HG03108 (cell line): ENCODE measurements around the gene DSCAML1.

ENCODE experiments used
- ATAC-seq: cut with Tn5 transposase; IDR thresholded peaks from one replicate; pipeline ENCODE4 v1.9.1; 2021; ENCODE audit warnings: moderate library complexity; ENCODE audit not compliant: unreplicated experiment

DSCAML1 gene

DNA sequence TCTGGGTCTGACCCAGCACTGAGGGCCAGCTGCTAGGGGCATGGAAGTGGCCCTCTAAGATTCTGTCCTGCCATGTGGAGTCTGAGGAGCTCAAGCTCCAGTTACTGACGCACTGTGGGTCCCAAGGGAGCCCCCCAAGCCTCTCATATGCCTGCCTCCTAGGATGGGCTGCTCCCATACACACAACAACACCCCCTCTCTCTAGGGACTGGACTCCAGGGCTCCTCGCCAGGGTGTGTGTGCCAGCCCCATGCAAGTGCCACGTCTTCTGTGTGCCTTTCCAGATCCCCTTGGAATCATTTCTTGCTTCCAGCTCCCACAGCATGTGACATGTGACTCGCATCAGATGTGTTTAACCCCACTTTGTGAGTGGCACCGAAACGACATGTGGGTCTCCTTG is 234.9 kb downstream of the DSCAML1 start:
- no peak for ATAC-seq

DNA sequence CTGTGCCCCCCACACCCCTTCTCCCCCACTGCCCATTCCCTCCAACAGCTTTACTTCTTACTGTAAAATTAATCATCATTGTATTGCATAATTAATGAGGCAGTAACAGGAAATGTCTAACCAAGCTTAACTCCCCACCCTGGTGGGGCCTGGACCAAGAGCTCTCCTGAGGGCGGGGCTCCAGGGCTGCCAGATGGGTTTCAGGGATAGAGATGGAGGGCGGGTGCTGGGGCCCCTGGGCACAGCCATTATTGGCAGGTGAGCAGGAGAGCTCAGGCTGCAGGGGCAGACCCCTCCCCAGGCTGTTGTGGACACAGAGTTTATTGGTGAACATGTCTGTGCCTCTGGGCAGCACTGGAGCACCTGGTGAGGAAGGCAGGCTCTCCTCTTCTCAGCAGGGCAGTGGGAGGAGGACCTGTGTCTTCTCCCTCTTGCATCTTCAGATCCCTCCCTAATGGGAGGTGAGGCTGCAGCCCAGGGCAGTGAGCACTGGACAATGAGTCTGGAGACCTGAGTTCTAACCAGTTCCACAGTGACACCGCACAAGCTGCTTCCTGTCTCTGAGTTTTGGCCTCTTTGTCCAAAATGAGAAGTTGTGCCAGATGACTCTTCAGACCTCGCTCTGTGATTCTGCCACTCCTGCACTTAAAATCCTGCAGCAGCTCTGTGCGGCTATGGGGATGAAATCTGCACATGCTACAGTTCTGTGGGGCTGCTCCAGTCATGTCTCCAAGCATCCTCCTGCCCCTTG is 236.1 kb downstream of the DSCAML1 start:
- no peak for ATAC-seq

DNA sequence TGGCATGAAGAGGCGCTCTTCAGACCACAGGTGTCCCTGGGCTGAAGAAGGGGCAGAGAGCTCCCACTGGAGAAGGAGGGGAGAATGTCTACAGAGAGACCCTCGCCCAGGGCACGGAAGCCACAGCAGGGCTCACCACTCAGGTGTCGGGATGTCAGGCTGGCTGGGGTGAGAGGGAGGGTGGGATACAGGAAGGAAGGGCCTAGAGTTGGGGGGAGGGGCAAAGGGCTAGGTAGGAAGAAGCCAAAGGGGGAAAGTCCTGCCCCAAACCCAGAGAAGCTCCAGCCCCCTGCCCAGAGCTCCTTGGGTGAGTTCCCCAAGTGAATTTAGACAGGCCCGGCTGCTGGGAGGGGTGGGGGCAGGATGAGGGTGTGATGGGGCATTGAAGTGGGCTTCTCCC is 237.3 kb downstream of the DSCAML1 start:
- ATAC-seq: no peak

DNA sequence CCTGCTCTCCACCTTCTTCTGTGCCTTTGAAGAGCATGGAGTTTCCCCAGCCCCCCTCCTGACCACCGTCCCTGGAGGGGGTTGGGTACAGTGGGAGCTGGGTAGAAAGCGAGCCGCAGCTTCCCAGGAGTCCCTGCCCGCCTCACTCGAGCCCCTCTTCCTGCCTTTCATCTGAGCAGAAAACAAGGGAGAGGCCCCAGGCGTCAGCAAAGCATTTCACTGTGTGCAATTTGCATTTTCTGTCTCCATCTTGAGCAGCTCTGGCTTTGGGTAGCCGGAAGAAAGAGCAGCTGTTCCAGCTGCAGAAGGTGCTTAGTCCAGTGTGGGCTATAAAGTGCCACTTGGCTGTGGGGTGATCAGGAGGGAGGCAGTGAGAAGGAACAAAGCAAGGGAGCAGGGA is 239.7 kb downstream of the DSCAML1 start:
- ATAC-seq: no peak

DNA sequence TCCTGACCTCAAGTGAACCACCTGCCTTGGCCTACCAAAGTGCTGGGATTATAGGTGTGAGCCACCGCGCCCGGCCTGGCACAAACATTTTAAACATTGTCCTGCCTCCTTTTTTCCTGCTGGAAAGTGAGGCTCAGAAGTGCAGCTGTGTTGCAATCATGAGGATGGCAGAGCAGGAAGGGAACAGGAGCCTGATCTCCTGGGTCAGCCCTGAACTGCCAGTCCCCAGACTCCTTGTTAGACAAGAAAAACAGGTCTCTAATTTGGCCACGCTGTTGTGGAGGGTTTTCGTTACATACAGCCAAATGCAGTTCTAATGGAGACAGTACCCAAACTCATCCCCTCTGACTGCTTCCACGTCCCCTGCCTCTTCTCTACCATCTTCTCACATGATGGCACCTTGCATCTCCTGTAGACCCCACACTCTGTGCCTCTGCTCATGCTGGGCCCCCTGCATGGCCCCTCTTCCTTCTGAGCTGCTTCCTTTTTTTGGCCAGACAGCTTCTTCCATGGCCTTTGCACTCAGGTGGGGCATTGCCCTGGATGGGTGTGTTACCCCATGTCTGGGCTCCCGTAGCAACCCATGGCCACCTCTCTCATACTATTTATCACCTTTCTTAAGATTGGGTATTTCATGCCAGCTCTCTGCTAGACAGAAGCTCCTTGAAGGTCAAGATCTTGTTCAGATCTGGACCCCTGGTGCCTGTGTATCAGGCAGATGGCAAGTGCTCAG is 242.2 kb downstream of the DSCAML1 start:
- no peak for ATAC-seq

DNA sequence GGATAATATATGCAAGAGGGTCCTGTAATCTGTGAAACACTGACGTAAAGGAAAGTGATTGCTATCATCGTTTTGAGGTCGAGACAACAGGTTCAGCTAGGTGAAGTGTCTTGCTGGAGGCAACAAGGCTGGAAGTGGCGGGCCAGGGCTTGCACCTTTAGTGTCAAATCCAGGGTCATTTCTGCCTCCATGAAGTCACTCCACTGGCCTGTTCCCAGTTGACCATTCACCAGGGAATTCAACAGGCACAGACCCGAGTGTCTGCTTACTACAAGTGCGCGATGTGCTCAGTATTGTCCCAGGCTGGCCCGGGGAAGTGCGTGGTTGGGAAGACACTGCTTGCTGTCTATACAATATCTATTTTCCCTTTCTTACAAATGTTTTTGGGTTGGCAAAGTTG is 244.4 kb downstream of the DSCAML1 start:
- ATAC-seq: no peak

DNA sequence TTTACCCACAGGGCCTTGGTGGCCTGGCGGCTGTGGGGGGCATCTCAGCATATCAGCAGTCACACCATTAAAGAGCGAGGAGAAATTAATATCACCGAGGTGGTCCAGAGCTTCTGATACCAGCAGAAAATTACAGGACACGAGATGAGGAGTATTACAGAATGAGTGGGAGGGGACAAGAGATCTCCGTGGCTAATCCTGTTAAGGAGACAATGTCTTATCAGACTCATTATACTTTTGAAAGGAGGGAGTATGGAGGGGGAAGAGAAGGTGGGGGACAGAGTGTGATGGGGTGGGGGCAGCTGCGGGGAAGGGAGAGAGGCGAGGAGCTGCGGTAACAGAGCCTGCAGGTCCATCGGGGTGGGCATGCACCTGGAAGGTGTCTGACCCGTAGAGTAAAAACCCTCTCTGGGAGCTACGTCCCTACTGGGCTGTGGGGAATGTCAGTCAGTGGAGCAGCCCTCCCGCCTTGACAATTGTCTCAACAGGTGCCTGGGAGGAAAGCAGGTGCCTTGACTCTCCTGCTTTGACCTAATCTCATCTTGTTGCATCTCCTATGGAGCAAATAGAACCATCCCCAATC is 245.2 kb downstream of the DSCAML1 start:
- ATAC-seq: no peak

DNA sequence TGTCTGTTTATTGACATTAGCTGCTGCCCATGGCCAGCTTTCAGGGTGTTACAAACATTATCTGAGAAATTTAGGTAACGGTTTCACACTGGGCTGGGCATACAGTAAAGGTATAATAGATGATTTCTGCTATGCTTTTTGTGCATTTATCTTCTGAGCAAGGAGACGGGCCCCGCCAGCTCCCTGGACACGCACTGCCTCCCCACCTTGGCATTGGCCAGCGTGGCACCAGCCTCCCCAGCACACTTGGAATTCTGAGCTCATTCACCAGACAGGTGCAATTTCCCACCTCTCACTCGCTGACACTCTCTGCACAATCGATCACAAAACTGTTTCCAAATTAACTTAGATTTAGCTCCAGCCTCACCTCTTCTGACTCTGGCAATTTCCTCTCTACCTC is 246.6 kb downstream of the DSCAML1 start:
- no peak for ATAC-seq

DNA sequence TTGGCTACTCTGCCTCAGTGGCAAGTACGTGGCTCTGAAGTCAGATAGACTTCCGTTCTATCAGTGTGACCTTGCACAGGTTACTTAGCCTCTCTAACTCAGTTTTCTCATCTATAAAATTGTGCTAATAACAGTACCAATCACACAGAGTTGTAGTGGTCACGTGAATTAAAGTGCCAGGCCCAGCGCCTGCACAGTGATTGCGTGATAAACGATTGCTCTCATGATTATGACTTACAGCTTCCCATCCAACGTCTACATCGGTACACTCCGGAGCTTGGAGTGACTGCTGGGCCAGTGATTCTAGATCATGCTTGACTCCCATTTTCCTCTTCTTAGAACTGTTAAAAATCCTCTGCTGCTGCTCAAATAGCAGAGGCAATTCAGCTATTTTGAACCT is 247.6 kb downstream of the DSCAML1 start:
- ATAC-seq: no peak

DNA sequence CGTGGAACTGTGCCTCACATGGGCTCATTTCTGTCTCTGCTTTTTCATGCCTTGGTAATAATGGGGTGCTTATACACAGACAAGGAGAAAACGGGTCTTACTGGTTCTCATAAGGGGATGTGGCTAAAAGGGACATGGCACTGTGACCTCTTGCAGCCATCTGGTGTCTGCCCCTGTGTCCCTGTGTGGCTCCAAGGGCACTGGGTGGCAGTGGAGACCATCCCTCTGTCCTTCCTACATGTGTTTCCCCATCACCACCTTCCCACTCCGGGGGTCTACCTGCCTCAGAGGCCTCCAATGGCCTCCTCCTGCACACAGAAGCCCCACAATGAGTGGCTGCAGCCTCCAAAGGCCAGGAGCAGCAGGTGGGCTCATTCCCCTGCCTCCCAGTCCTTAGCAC is 248.1 kb downstream of the DSCAML1 start:
- ATAC-seq: no peak

DNA sequence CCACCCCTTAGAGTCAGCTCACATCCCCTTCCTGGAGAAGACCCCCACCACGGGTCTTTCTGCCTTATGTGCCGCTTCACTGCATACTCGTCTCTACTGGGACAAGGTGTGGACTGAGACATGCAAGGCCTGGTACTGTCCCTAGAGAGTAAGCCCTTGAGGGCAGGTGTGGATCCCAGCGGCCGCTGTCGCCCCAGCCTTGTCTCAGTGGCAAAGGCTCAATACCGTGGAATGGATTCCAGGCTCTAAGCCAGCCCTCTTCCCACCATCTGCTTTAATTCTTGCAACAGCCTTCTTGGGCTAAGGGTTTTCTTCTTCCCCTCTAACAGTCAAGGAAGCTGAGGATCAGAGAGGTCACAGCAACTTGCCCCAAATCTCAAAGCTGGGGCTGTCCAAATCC is 249.1 kb downstream of the DSCAML1 start:
- no peak for ATAC-seq

DNA sequence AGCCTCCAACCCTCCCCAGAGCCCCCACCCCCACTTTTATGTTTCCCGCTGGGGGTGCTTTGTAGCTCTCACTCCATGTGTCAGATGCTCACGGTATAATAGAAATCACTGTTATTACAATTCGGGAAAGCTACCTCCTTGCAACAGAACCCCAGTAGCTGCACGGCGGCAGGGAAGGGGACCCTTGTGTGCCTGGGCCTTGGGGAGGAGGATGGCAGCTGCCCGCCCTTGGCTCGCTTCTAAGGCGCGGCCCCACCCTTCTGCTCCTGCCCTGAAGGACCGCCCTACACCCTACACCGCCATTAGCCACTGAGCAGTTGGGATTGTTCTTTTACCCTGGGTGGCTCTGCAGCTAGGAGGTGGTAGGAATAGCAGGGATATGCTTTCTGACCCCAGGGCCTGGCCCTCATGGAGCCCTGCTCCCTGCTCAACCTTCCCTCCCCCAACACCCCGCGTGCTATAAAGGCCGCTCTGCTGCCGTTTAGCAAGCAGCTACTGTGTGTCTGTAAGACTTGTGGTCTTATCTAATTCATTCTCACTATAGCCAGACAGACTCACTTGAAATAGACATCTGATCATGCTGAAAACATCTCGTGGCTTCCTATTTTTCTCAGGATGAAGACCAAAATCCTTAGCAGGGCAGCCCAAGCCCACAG is 249.7 kb downstream of the DSCAML1 start:
- ATAC-seq: no peak

DNA sequence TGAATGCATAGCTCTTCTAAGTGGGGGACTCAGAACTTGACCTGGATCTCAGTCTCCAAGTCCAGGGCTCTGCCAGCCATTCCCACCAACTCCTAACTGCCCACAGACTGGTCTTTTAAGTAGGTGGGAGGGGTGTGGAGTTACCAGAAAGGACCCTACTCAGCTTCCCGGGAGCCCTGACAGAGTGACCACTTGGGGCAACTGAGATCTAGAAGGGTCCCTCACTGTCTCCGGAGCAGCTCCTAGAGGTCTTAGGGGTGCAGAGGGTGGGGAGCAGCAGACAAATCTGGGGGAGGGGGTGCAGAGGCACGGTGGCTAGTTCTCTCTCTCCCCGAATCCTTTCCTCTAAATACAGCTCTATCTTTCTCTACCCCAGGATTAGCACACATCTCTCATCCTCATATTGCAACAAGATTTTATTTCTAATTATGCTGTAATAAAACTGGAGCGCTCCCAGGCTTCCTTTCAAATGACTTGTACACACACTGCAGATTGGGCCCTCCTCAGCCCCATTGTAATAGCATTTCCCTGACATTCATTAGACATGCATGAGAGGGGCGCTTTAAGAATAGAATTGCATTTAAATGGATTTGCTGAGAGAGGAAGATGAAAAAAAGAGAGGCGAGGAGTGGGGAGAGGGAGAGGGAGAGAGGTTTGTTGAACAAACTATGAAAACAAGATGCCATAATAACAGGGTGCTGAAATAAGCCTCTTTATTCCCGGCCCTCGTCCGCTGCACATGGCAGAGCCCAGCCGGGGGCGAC is 250.4 kb downstream of the DSCAML1 start:
- ATAC-seq: no peak

DNA sequence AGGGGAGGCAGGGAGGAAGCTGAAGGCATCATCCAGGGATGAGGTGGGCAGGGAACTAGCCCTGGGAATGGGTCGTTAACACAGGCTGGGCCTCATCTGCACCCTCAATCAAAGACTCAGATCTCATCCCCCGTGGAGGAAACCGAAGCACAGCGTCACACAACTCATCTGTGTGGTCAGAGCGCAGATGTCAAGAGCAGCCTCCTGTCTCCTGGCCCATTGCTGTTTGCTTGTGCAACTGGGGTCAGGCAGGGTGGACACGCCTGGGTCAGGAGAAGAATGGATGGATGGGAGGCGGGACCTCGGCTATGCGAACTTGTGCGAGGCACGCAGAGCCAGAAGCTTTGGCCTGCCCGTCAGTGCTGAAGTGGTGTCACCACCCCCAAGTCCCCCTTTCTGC is 251.3 kb downstream of the DSCAML1 start:
- ATAC-seq: no peak

DNA sequence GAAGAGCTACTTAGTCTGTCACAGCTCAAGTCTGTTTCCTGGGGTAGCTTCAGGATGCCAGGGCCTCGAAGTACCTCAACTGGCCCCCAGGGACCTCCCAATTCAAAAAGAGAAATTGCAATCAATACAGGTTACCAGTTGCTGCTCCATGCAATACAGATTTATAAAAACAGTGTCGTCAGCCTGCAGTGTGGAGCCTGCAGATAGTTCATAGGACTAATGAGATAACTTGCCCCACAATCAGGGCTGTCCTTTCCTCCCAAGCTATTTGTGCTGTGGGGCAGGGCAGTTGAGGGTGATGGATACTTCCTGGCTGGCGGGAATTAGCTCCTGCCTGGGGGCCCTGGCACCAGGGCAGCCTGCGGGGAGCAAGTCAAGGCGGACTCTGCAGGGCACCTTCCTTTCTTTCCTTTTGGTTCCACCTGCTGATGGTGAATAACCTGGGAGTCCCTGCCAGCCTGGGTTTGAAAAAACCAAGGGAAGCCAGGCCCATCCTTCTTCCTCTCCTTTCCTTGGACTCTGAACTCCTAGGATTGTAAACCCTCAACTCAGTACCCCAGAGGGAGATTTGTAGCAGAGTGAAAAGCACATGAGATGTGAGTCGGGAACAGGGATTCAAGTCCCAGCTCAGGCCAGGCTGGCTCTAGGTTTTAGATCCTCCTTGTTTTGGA is 252.8 kb downstream of the DSCAML1 start:
- no peak for ATAC-seq

DNA sequence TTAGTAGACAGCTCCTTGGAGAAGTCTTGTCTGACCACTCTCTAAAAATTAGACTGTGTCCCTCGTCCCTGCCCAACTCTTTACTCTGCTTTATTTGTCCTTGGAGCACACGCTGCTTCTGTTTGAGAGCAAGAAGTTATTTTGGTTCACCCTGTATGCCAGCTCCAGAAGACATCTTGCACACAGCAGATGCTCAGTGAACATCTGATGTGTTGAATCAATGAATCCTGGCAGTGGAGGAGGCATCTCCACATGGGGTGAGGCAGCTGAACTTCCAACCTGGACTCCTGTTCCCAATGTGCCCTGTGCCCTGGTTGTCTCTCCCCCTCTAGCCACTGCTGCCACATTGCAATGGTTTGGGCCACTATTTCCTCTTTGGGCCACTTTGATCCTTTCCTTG is 255.8 kb downstream of the DSCAML1 start:
- no peak for ATAC-seq

DNA sequence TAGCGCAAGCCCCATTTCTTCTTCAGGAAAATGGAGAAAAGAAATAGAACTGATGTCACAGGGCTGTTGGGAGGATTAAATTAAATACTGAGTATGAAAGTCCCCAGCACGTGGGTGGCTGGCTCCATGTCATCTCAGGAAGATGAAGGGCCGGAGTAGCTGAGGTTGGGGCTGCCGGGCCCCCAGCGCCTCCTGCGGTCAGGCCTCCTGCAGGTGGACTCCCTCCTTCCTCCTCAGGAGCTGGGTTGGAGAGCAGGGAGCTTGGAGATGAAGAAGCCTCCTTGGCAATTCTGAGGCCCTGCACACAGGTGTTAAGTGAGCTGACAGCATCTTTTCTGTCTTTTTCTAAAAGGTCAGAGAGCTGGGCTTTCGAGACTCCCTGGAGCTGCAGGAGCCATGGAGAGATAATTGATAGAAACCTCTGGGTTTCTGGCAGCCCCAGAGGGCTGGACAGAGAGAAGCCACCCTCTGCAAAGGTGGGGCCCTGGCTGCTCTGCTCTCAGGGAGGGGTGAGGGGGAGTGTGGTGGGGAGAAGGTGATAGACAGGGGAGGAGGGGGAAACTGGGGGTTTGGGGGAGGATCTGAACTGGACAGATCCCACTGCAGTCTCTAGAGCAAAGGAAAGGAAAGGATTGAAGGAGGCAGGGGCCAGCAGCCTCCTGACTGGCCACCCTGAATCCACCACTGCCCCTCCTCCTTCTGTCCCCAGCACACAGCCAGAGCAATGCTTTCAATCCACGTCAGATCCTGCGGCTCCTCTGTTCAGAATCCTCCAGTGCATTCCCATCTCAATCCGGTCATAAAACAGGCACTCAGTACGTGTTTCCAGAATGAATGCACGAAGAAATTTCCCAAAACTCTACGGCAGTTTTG is 258.5 kb downstream of the DSCAML1 start:
- no peak for ATAC-seq

DNA sequence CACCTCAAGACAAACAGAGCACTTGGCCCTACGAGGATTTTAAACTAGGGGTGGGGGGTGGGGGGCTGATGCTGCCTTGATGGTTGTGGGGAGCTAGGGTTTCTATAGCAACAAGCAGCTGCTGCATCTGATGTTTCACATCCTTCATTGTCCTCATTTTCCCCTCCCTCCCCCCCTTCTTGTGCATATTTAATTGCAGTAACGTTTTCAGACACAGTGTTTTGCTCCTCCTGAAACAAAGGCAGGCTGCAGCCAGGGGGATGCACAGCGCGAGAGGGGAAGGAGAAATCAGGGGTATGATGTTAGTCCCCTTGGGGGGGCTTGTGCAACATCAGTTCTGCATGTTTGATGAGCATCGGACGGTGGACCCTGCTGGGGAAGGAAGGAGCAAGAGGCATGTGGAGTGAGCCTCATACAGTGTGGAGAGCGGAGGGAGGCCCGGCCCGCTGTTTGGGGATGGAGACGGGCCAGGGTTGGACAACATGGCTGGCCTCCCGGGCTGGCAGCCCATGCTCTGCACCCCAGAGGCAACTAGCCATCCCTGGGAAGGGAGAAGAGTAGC is 261.1 kb downstream of the DSCAML1 start:
- ATAC-seq: no peak

DNA sequence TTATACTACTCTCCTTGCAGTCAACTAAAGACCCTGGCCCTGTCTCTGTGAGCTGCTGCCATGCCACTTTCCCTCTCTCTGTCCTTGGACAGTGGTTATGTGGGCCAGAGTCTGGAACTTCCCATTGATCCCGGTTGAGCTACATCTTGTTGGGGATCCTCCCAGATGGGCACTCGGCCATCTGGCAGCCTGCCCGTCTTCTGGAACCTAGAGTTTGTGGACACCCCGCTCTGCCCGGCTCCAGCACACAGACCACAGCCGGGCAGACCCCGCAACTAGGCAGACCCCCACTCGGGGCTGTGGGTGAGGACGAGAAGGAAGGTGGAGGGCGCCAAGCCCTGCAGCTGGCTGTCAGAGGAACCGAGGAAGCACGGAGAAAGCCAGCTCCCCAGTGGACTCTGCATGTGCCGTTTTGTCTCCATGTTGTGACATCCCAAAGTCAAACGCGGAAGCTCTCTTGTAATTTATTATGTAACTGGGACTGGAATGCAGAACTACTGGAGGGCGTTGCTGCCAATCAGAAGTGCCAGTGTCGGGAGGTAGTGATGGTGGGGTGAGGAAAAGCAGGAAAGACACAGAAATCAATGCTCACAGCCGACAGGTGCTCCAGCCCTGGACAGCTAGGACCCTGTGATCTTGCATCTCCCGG is 261.7 kb downstream of the DSCAML1 start:
- ATAC-seq: no peak
